Activated gamma-delta T cell treated with Interleukin-2 at 50 U/mL for 16 hours (primary cell): ENCODE data around the gene ATXN7L3.
"Not testable (repeated sequence)": the region's sequence is repeated elsewhere in the genome, so short reads cannot be mapped to it uniquely, and the experiment has no call there.

Source experiments
- DNase-seq: peaks from one replicate; pipeline ENCODE4 v3.0.0-alpha.2; 2020

ATXN7L3 gene

GRCh38 chr17:44199553-44200477, at the start of gene ATXN7L3:
ATXN7L3 (minus strand) TSS chr17:44199884; CDS start chr17:44198070, 1,814 bp downstream.
- peak; percentile 100 for DNase-seq

GRCh38 chr17:44247876-44248736, 48.4 kb upstream of the ATXN7L3 start:
- DNase-seq: no peak

GRCh38 chr17:44247440-44247841, 47.8 kb upstream of the ATXN7L3 start:
- DNase-seq: no peak

- DNase-seq: no peak
Measured at GRCh38 chr17:44241106-44241624, 41.5 kb upstream of the ATXN7L3 start.

- not testable (repeated sequence) for DNase-seq
Measured at GRCh38 chr17:44237886-44238285, 38.2 kb upstream of the ATXN7L3 start.

- DNase-seq: no peak
Measured at GRCh38 chr17:44236444-44236991, 36.8 kb upstream of the ATXN7L3 start.

- DNase-seq: no peak
Measured at GRCh38 chr17:44235583-44235936, 35.9 kb upstream of the ATXN7L3 start.

- no peak for DNase-seq
Measured at GRCh38 chr17:44233582-44233981, 33.9 kb upstream of the ATXN7L3 start.

GRCh38 chr17:44232061-44232460, 32.4 kb upstream of the ATXN7L3 start:
- no peak for DNase-seq

- no peak for DNase-seq
Measured at GRCh38 chr17:44230140-44230539, 30.5 kb upstream of the ATXN7L3 start.

- DNase-seq: no peak
Measured at GRCh38 chr17:44229090-44229489, 29.4 kb upstream of the ATXN7L3 start.

GRCh38 chr17:44223541-44224071, 23.9 kb upstream of the ATXN7L3 start:
- no peak for DNase-seq

- DNase-seq: peak; percentile 37
Measured at GRCh38 chr17:44222112-44222869, 22.6 kb upstream of the ATXN7L3 start.

- no peak for DNase-seq
Measured at GRCh38 chr17:44221862-44222111, 22.1 kb upstream of the ATXN7L3 start.

- peak; percentile 53 for DNase-seq
Measured at GRCh38 chr17:44221084-44221861, 21.6 kb upstream of the ATXN7L3 start.

- peak; percentile 47 for DNase-seq
Measured at GRCh38 chr17:44220213-44221083, 20.8 kb upstream of the ATXN7L3 start.

- peak; percentile 76 for DNase-seq
Measured at GRCh38 chr17:44219616-44220212, 20.0 kb upstream of the ATXN7L3 start, which contains the start of gene UBTF. UBTF (minus strand) TSS chr17:44219675; CDS start chr17:44218229, 1,446 bp downstream.

- DNase-seq: peak; percentile 60
Measured at GRCh38 chr17:44219108-44219615, 19.5 kb upstream of the ATXN7L3 start.

- peak; percentile 85 for DNase-seq
Measured at GRCh38 chr17:44218344-44219107, 18.8 kb upstream of the ATXN7L3 start.
